ENCODE measurements around the gene KLHL26.
"Not testable (repeated sequence)": the region's sequence is repeated elsewhere in the genome, so short reads cannot be mapped to it uniquely, and the experiment has no call there.

DNA sequence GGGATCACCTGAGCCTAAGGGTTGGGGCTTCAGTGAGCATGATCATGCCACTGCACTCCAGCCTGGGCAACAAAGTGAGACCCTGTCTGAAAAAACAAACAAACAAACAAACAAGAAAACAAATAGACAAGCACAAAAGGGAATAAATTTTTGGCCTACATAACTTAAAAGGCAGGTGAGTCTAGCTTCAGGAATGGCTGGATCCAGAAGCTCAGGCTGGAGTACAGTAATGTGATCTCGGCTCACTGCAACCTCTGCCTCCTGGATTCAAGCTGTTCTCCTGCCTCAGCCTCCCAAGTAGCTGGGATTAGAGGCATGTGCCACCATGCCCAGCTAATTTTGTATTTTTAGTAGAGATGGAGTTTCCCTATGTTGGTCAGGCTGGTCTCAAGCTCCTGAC, 43.3 kb downstream of the KLHL26 start:
- not testable (repeated sequence) for TF ChIP-seq EZH2 (optimal IDR thresholded peaks at IDR 0.05; ENCODE audit: low read depth, low read length); CTCF (IDR thresholded peaks at IDR 0.05; ENCODE audit: low read length)

Data from MM.1S (cell line).